SK-N-SH treated with all-trans-retinoic acid at 6 μM for 48 hours (cell line): ENCODE results near the gene C16orf95.

ENCODE experiments used
- ATAC-seq: fragments of 200-7000 bp; cut with Tn5 transposase; 3 replicates; pipeline ENCODE4 v1.9.1; 2020; ENCODE audit warnings: mild to moderate bottlenecking, moderate library complexity
- ARNTL ChIP-seq: fragments of 450-650 bp; formaldehyde crosslinking; IDR thresholded peaks from 2 replicates; pipeline ENCODE4 v1.5.0; 2020; ENCODE audit warnings: low read depth, mild to moderate bottlenecking, moderate library complexity, borderline replicate concordance
- BACH2 ChIP-seq: fragments of 250-450 bp; sonication (Bioruptor Pico); IDR thresholded peaks from 2 replicates; pipeline ENCODE4 v1.9.0; 2021; ENCODE audit warnings: mild to moderate bottlenecking, borderline replicate concordance
- CSDC2 ChIP-seq: fragments of 250-450 bp; sonication (Bioruptor Pico); IDR thresholded peaks from 2 replicates; pipeline ENCODE4 v1.5.0; 2020; ENCODE audit warnings: mild to moderate bottlenecking, moderate library complexity
- ESRRG ChIP-seq: fragments of 250-450 bp; sonication (Bioruptor Pico); IDR thresholded peaks from 2 replicates; pipeline ENCODE4 v1.6.1; 2021; ENCODE audit warnings: mild to moderate bottlenecking
- GLIS3 ChIP-seq: fragments of 250-450 bp; sonication (Bioruptor Pico); IDR thresholded peaks from 2 replicates; pipeline ENCODE4 v1.5.0; 2020; ENCODE audit warnings: mild to moderate bottlenecking, moderate library complexity
- ISL1 ChIP-seq: fragments of 250-450 bp; sonication (Bioruptor Pico); IDR thresholded peaks from 2 replicates; pipeline ENCODE4 v2.1.2; 2022; ENCODE audit warnings: mild to moderate bottlenecking, moderate library complexity
- OSR1 ChIP-seq: fragments of 250-450 bp; sonication (Bioruptor Pico); IDR thresholded peaks from 2 replicates; pipeline ENCODE4 v1.8.0; 2022; ENCODE audit warnings: moderate library complexity, mild to moderate bottlenecking, inconsistent platforms
- PPARA ChIP-seq: fragments of 250-450 bp; sonication (Bioruptor Pico); IDR thresholded peaks from 2 replicates; pipeline ENCODE4 v1.5.0; 2020; ENCODE audit warnings: mild to moderate bottlenecking, borderline replicate concordance
- RARB ChIP-seq: fragments of 250-450 bp; sonication (Bioruptor Pico); IDR thresholded peaks from 2 replicates; pipeline ENCODE4 v1.8.0; 2021; ENCODE audit warnings: mild to moderate bottlenecking, moderate library complexity
- SNAI2 ChIP-seq: fragments of 250-450 bp; sonication (Bioruptor Pico); IDR thresholded peaks from 2 replicates; pipeline ENCODE4 v1.5.0; 2020; ENCODE audit warnings: mild to moderate bottlenecking, moderate library complexity
- TCF4 ChIP-seq: fragments of 250-450 bp; sonication (Bioruptor Pico); IDR thresholded peaks from 2 replicates; pipeline ENCODE4 v1.8.0; 2021; ENCODE audit warnings: mild to moderate bottlenecking, moderate library complexity, borderline replicate concordance
- TOX ChIP-seq: fragments of 250-450 bp; sonication (Bioruptor Pico); IDR thresholded peaks from 2 replicates; pipeline ENCODE4 v1.8.0; 2021; ENCODE audit warnings: mild to moderate bottlenecking, moderate library complexity, borderline replicate concordance
- ZC3H10 ChIP-seq: fragments of 250-450 bp; sonication (Bioruptor Pico); IDR thresholded peaks from 2 replicates; pipeline ENCODE4 v1.5.1; 2021; ENCODE audit warnings: mild to moderate bottlenecking, moderate library complexity
- ZFP30 ChIP-seq: fragments of 450-650 bp; formaldehyde crosslinking; IDR thresholded peaks from 2 replicates; pipeline ENCODE4 v1.5.0; 2022; ENCODE audit warnings: mild to moderate bottlenecking, moderate library complexity
- ZNF565 ChIP-seq: fragments of 450-650 bp; formaldehyde crosslinking; conservative IDR thresholded peaks from 2 replicates; pipeline ENCODE4 v1.5.0; 2020; ENCODE audit warnings: low read depth, mild to moderate bottlenecking, moderate library complexity
- ZNF70 ChIP-seq: fragments of 450-650 bp; formaldehyde crosslinking; IDR thresholded peaks from 2 replicates; pipeline ENCODE4 v1.5.0; 2020; ENCODE audit warnings: mild to moderate bottlenecking, moderate library complexity
- ZNF8 ChIP-seq: fragments of 450-650 bp; formaldehyde crosslinking; IDR thresholded peaks from 2 replicates; pipeline ENCODE4 v1.5.0; 2020; ENCODE audit warnings: mild to moderate bottlenecking, moderate library complexity
- TF ChIP-seq, protein P1 (sequence below): fragments of 250-450 bp; sonication (Bioruptor Pico); IDR thresholded peaks from 2 replicates; pipeline ENCODE4 v1.5.0; 2020; ENCODE audit warnings: mild to moderate bottlenecking, moderate library complexity
- TF ChIP-seq, protein P2 (sequence below): fragments of 250-450 bp; sonication (Bioruptor Pico); IDR thresholded peaks from 2 replicates; pipeline ENCODE4 v1.8.0; 2020; ENCODE audit warnings: mild to moderate bottlenecking, moderate library complexity, borderline replicate concordance
- TF ChIP-seq, protein P3 (sequence below): fragments of 250-450 bp; sonication (Bioruptor Pico); IDR thresholded peaks from 2 replicates; pipeline ENCODE4 v1.5.1; 2020; ENCODE audit warnings: low read depth, mild to moderate bottlenecking, moderate library complexity

C16orf95 gene

DNA sequence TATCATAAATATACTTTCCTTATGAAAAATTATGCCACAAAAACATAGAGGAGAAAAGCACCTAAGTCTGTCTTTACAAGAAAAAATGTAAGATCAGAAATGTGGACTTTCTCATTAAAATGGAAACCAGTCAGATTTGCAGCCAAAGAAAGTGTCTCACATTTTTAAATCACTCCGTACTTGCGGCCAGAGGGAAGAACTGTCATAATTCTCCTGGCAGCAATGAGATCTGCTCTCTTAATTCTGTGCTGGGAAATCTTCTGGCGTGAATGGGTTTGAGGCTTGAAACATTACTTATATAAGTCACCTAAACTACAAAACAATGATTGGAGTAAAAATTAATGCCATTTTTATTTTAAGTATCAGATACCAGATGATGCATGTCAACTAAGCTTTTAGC, 10.7 kb downstream of the C16orf95 start:
- TF ChIP-seq ARNTL (CRISPR knock-in tag) (no peak), ZFP30 (CRISPR knock-in tag) (no peak)

DNA sequence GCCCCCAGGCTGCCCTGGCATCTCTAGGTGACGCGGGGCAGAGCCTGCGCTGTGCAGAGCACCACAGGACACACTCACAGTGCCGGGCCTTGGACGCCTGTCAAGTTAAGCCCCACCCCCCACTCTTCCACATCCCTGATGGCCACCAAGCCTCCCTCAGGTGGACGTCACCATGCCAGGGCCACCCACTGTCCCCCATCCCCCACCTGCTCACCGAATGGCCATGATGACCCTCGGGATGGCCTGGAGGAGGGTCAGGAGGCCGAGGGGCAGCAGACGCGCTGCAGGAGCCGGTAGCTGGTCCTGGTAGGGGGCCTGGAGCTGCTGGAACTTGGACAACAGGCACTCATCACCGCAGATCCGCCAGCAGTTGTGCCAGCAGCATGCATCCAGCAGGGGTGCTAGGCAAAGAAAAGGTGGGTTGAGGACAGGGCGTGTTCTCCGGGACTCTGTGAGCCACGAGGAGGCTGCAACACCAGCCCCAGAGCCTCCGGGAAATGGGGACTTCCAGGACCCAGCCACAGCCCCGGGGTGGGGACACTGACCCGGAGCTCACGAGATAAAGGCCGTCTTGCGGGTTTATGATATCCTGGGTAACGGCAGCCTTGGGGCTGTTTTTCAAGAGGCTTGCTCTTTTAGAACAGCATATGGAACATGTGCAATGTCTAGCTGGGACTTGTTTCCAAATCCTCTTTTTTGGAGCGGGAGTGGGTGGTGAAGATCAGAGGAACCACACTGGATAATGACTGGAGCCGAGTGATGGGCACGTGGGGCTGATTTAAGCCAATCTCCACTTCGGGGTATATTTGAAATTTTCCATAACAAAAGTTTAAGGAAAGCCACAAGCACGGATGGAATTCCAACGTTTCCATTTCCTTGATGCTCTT, 11.4 kb downstream of the C16orf95 start:
- TF ChIP-seq PPARA (no peak), GLIS3 (CRISPR knock-in tag) (no peak), CSDC2 (CRISPR knock-in tag) (no peak), ZNF565 (CRISPR knock-in tag) (no peak), ZNF8 (CRISPR knock-in tag) (no peak), ISL1 (CRISPR knock-in tag) (no peak), ZC3H10 (no peak), ZFP30 (CRISPR knock-in tag) (no peak), OSR1 (no peak), ESRRG (CRISPR knock-in tag) (no peak), TCF4 (CRISPR knock-in tag) (no peak), SNAI2 (CRISPR knock-in tag) (no peak), RARB (CRISPR knock-in tag) (no peak)
- TF ChIP-seq, protein P1, sequence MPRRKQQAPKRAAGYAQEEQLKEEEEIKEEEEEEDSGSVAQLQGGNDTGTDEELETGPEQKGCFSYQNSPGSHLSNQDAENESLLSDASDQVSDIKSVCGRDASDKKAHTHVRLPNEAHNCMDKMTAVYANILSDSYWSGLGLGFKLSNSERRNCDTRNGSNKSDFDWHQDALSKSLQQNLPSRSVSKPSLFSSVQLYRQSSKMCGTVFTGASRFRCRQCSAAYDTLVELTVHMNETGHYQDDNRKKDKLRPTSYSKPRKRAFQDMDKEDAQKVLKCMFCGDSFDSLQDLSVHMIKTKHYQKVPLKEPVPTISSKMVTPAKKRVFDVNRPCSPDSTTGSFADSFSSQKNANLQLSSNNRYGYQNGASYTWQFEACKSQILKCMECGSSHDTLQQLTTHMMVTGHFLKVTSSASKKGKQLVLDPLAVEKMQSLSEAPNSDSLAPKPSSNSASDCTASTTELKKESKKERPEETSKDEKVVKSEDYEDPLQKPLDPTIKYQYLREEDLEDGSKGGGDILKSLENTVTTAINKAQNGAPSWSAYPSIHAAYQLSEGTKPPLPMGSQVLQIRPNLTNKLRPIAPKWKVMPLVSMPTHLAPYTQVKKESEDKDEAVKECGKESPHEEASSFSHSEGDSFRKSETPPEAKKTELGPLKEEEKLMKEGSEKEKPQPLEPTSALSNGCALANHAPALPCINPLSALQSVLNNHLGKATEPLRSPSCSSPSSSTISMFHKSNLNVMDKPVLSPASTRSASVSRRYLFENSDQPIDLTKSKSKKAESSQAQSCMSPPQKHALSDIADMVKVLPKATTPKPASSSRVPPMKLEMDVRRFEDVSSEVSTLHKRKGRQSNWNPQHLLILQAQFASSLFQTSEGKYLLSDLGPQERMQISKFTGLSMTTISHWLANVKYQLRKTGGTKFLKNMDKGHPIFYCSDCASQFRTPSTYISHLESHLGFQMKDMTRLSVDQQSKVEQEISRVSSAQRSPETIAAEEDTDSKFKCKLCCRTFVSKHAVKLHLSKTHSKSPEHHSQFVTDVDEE (CRISPR knock-in tag): no peak
- TF ChIP-seq, protein P2, sequence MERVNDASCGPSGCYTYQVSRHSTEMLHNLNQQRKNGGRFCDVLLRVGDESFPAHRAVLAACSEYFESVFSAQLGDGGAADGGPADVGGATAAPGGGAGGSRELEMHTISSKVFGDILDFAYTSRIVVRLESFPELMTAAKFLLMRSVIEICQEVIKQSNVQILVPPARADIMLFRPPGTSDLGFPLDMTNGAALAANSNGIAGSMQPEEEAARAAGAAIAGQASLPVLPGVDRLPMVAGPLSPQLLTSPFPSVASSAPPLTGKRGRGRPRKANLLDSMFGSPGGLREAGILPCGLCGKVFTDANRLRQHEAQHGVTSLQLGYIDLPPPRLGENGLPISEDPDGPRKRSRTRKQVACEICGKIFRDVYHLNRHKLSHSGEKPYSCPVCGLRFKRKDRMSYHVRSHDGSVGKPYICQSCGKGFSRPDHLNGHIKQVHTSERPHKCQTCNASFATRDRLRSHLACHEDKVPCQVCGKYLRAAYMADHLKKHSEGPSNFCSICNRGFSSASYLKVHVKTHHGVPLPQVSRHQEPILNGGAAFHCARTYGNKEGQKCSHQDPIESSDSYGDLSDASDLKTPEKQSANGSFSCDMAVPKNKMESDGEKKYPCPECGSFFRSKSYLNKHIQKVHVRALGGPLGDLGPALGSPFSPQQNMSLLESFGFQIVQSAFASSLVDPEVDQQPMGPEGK (CRISPR knock-in tag): no peak
- no peak for ATAC-seq

More for the DNA sequence above, 10.7 kb downstream of the C16orf95 start:
- ATAC-seq: no peak

DNA sequence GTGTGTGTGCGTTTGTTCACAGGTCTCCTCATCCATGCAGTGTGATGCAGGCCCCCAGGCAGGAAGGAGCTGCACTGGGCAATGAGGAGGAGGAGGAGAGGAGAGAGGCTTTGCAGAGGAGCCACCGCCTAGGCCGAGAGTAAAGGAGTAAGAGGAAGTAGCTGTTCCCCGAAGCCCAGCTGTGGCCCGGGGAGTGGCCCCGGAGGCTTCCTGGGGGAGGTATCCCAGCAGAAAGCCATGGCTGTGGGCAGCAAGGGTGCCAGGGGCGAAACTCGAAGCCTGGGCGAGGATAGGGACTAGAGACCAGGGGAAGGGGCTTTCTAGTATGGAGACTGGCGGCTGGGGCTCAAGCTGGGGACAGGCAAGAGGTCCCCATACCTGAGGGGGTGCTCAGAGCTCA, 12.2 kb downstream of the C16orf95 start:
- no peak for ATAC-seq
- TF ChIP-seq ZNF70 (no peak), ZFP30 (CRISPR knock-in tag) (no peak), ZNF565 (CRISPR knock-in tag) (no peak), ZC3H10 (no peak), ZNF8 (CRISPR knock-in tag) (no peak), OSR1 (no peak), TOX (CRISPR knock-in tag) (no peak), SNAI2 (CRISPR knock-in tag) (no peak), BACH2 (CRISPR knock-in tag) (no peak), ISL1 (CRISPR knock-in tag) (no peak), TCF4 (CRISPR knock-in tag) (no peak), ARNTL (CRISPR knock-in tag) (no peak), PPARA (no peak)
- TF ChIP-seq, protein P3, sequence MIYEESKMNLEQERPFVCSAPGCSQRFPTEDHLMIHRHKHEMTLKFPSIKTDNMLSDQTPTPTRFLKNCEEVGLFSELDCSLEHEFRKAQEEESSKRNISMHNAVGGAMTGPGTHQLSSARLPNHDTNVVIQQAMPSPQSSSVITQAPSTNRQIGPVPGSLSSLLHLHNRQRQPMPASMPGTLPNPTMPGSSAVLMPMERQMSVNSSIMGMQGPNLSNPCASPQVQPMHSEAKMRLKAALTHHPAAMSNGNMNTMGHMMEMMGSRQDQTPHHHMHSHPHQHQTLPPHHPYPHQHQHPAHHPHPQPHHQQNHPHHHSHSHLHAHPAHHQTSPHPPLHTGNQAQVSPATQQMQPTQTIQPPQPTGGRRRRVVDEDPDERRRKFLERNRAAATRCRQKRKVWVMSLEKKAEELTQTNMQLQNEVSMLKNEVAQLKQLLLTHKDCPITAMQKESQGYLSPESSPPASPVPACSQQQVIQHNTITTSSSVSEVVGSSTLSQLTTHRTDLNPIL (CRISPR knock-in tag): no peak
- TF ChIP-seq, protein P1 (CRISPR knock-in tag): no peak
- TF ChIP-seq, protein P2 (CRISPR knock-in tag): no peak
